HepG2 (cell line): ENCODE results near the gene SCIN. TPM values are rescaled to one million over a fixed set of nuclear protein-coding genes. Genes with fewer than 3 reads are reported as not detected.

Experiments used
- ATAC-seq: fragments of 200-7000 bp; cut with Tn5 transposase; 3 replicates; pipeline ENCODE4 v1.9.1; 2020; ENCODE audit warnings: mild to moderate bottlenecking, moderate library complexity
- BruUV-seq: library from RNA; stranded (reverse); fragments of 400-500 nt; replicated peaks from 2 replicates; lab custom pipeline; 2021; lab: Mats Ljungman, UMichigan
- CTCF ChIA-PET: fragments of 300-600 bp; formaldehyde crosslinking; extraction: SDS; loops from one replicate; lab custom pipeline; 2021; ENCODE audit warnings: low total read pairs, inconsistent platforms, low intra/inter-chr PET ratio; lab: Yijun Ruan, JAX
- POLR2A ChIA-PET: fragments of 350-600 bp; sonication (Branson Sonifier 250); formaldehyde crosslinking; loops from one replicate; lab custom pipeline; 2020; ENCODE audit warnings: antibody characterized with exemption, inconsistent platforms; lab: Yijun Ruan, JAX
- DNase-seq: peaks from one replicate; pipeline ENCODE4 v3.0.0-alpha.2; 2015; ENCODE audit warnings: low spot score
- FAIRE-seq: peaks from 3 replicates; lab custom pipeline; 2011; peaks lifted over from hg19 to GRCh38; lab: Jason Lieb, UNC
- H2AFZ ChIP-seq: one replicate; pipeline ENCODE4 v1.6.1; 2011; ENCODE audit warnings: low read length, inconsistent platforms
- H3K27ac ChIP-seq: fragments of 300-600 bp; 3 replicates; pipeline ENCODE4 v1.8.0; 2011; ENCODE audit warnings: mixed run types, mild to moderate bottlenecking, mixed read lengths, low read length, inconsistent platforms; ENCODE audit not compliant: insufficient read depth; ENCODE audit errors: extremely low read length
- H3K27me3 ChIP-seq, 2 experiments: fragments of 200-600 bp in 1 of 2; 2 replicates in 1 of 2; 3 replicates in 1 of 2; pipeline versions ENCODE4 v1.6.0 to v1.8.0; 2011; ENCODE audit warnings: low read length in 2 of 2, mild to moderate bottlenecking in 2 of 2, moderate library complexity in 2 of 2, inconsistent platforms in 1 of 2; ENCODE audit not compliant: insufficient read depth in 2 of 2, control insufficient read depth in 1 of 2
- H3K36me3 ChIP-seq, 2 experiments: fragments of 200-600 bp in 1 of 2; replicated peaks in 1 of 2; 2 replicates in 1 of 2; 3 replicates in 1 of 2; pipeline versions ENCODE4 v1.5.1 to v1.8.0; 2011; ENCODE audit warnings: low read length in 2 of 2, inconsistent platforms in 1 of 2; ENCODE audit not compliant: insufficient read depth in 2 of 2, control insufficient read depth in 1 of 2
- H3K4me1 ChIP-seq: 2 replicates; pipeline ENCODE4 v1.5.1; 2012; ENCODE audit warnings: low read length, inconsistent platforms; ENCODE audit not compliant: insufficient read depth
- H3K4me2 ChIP-seq: 2 replicates; pipeline ENCODE4 v1.6.0; 2011; ENCODE audit warnings: low read depth, low read length, inconsistent platforms
- H3K4me3 ChIP-seq, 3 experiments: fragments of 200-600 bp in 1 of 3; sonication (generic), shearing (Covaris generic) in 1 of 3; replicated peaks in 1 of 3; 2 replicates each; pipeline ENCODE4 v1.5.1; 2011 to 2016; ENCODE audit warnings: low read length in 3 of 3, inconsistent platforms in 2 of 3, low read depth in 2 of 3, mild to moderate bottlenecking in 2 of 3, control low read depth in 1 of 3, mixed read lengths in 1 of 3; ENCODE audit not compliant: insufficient read depth in 1 of 3
- H3K79me2 ChIP-seq: one replicate; pipeline ENCODE4 v1.6.1; 2011; ENCODE audit warnings: low read length, inconsistent platforms; ENCODE audit not compliant: insufficient read depth
- H3K9ac ChIP-seq: 2 replicates; pipeline ENCODE4 v1.6.0; 2011; ENCODE audit warnings: mild to moderate bottlenecking, low read depth, low read length, inconsistent platforms; ENCODE audit not compliant: insufficient read depth
- H3K9me3 ChIP-seq: 2 replicates; pipeline ENCODE4 v1.5.1; 2012; ENCODE audit warnings: mild to moderate bottlenecking, low read length
- H4K20me1 ChIP-seq: 2 replicates; pipeline ENCODE4 v1.6.0; 2011; ENCODE audit warnings: inconsistent platforms, mild to moderate bottlenecking, low read length, moderate library complexity; ENCODE audit not compliant: insufficient read depth
- AFF4 ChIP-seq: sonication (generic); formaldehyde crosslinking; IDR thresholded peaks from 2 replicates; pipeline ENCODE4 v1.4.0; 2020; ENCODE audit warnings: missing genetic modification reagents
- ARID3A ChIP-seq: IDR thresholded peaks from 2 replicates; pipeline ENCODE4 v1.6.1; 2012; ENCODE audit warnings: low read depth, low read length, improper control_type of control experiment
- DBP ChIP-seq: sonication (generic); formaldehyde crosslinking; IDR thresholded peaks from 2 replicates; pipeline ENCODE4 v1.4.0; 2020; ENCODE audit warnings: missing genetic modification reagents; ENCODE audit errors: not compliant biosample characterization
- MAFF ChIP-seq: IDR thresholded peaks from 2 replicates; pipeline ENCODE4 v1.6.1; 2011; ENCODE audit warnings: low read depth, low read length, improper control_type of control experiment
- MAFK ChIP-seq, 2 experiments: IDR thresholded peaks in 1 of 2; conservative IDR thresholded peaks in 1 of 2; 2 replicates each; pipeline ENCODE4 v1.6.1; 2011; ENCODE audit warnings: improper control_type of control experiment in 2 of 2, low read length in 2 of 2
- ZNF12 ChIP-seq: sonication (generic); formaldehyde crosslinking; IDR thresholded peaks from 2 replicates; pipeline ENCODE4 v1.5.0; 2020; ENCODE audit warnings: missing genetic modification reagents
- ZSCAN12 ChIP-seq: sonication (generic); formaldehyde crosslinking; IDR thresholded peaks from 2 replicates; pipeline ENCODE4 v1.9.0; 2021; ENCODE audit warnings: mild to moderate bottlenecking, missing genetic modification reagents
- WGBS: methylation state at CpG from one replicate; pipeline ENCODE4 v1.1.6; 2017; ENCODE audit warnings: low lambda C conversion rate; 5-methylcytosine and 5-hydroxymethylcytosine counted together
- in situ Hi-C: cut with HindIII; loops from 2 replicates; pipeline ENCODE4 v1.10.0; 2017; ENCODE audit warnings: low pct_unique_long_range_greater_than_20kb; ENCODE audit not compliant: extremely low pct_ligation_motif_present
- intact Hi-C: fragments of 100-400 bp; cut with micrococcal nuclease; formaldehyde crosslinking; loops from one replicate; pipeline ENCODE4 v1.10.0; 2022; ENCODE audit not compliant: unreplicated experiment
- polyA plus RNA-seq, 8 experiments: library from polyadenylated mRNA; depleted of rRNA in 3 of 8; stranded (reverse) in 7 of 8; unstranded in 1 of 8; fragments of >200 nt; fragmentation: Illumina TruSeq in 4 of 8; extraction: Trizol in 4 of 8; gene quantifications; 2 replicates each; pipeline versions ENCODE4 v1.2.1 to v1.2.3, GENCODE V29; 2011 to 2016; ENCODE audit warnings: low read depth in 4 of 8, missing spikeins in 1 of 8, mixed read lengths in 1 of 8; ENCODE audit not compliant: insufficient read depth in 1 of 8
- total RNA-seq, 5 experiments: library from RNA; depleted of rRNA; stranded (reverse); fragments of >200 nt; fragmentation: Illumina TruSeq; extraction: Trizol; gene quantifications; 2 replicates each; pipeline ENCODE4 v1.2.3, GENCODE V29; 2016; ENCODE audit warnings: low read depth in 1 of 5

The SCIN gene
- total and polyA plus RNA-seq, 2 of the 13 experiments (the other 11 are each of a cell fraction or from before 2014, with no cell fraction given), result not detected

- H3K79me2 ChIP-seq, result no peaks in the 10 kb centered on the region
- no peak overlapping the region for H3K4me2 ChIP-seq
- H3K27me3 ChIP-seq, result no peaks in the 10 kb centered on the region
- no peaks in the 10 kb centered on the region for H4K20me1 ChIP-seq
- FAIRE-seq (no peak), DNase-seq (no peak), ATAC-seq (no peak)
- in situ Hi-C loops (loop anchor here (10.0 kb wide), 1 partner anchor 296 kb away; no protein-coding TSS in a partner anchor), intact Hi-C loops (loop anchor here (10.0 kb wide), 1 partner anchor 296 kb away; no protein-coding TSS in a partner anchor)
- no peaks in the 10 kb centered on the region for H3K9me3 ChIP-seq
- H3K9ac ChIP-seq, result no peak overlapping the region
- ChIA-PET CTCF (no interaction called here), POLR2A (no interaction called here)
- H3K4me1 ChIP-seq, result peaks cover 38% of the 10 kb centered on the region
- H3K4me3 ChIP-seq, result no peak overlapping the region
- 86% methylated on average over 4 of the region's 4 CpGs for WGBS
- no peak overlapping the region for H2AFZ ChIP-seq
- no peaks in the 10 kb centered on the region for H3K36me3 ChIP-seq
- H3K27ac ChIP-seq, result no peak overlapping the region
- no TSS peak for BruUV-seq
- peak; percentile 9 to 73; a peak in 2 of 4 replicates for TF ChIP-seq MAFK (conservative IDR thresholded peaks at IDR 0.05 in 1 of 2, IDR thresholded peaks at IDR 0.05 in 1 of 2; ENCODE audit: low read length in 2 of 2)
- TF ChIP-seq DBP, result no peak
- TF ChIP-seq ZNF12 (CRISPR knock-in tag), result no peak
- no peak for TF ChIP-seq ZSCAN12 (CRISPR knock-in tag)
- TF ChIP-seq MAFF, result peak; percentile 48; the same call in 1 of the 2 replicates
- no peak for TF ChIP-seq ARID3A
- no peak for TF ChIP-seq AFF4
Measured at GRCh38 chr7:12648704-12649261, 78.3 kb downstream of the SCIN start.
